Kidney (tissue), 14 donors: ENCODE results near the gene QSOX2. TPM values are rescaled to one million over a fixed set of nuclear protein-coding genes. Genes with fewer than 3 reads are reported as not detected.

Source experiments
- DNase-seq, 5 donors: peaks; one replicate each; pipeline ENCODE4 v3.0.0-alpha.2; 2013 to 2020
- FAIRE-seq: peaks from 2 replicates; lab custom pipeline; 2012; peaks lifted over from hg19 to GRCh38; lab: Jason Lieb, UNC
- H3K27ac ChIP-seq, 2 donors: one replicate each; pipeline ENCODE4 v1.7.0; 2013; ENCODE audit warnings: low read depth in 2 of 2, low read length in 2 of 2, inconsistent platforms in 1 of 2
- H3K27me3 ChIP-seq: one replicate; pipeline ENCODE4 v1.7.1; 2013; ENCODE audit warnings: low read length, inconsistent platforms; ENCODE audit not compliant: control insufficient read depth, insufficient read depth
- H3K36me3 ChIP-seq, 3 donors: one replicate each; pipeline versions ENCODE4 v1.7.0 to v1.7.1; 2013; ENCODE audit warnings: low read length in 3 of 3, control low read depth in 1 of 3, inconsistent platforms in 1 of 3; ENCODE audit not compliant: insufficient read depth in 3 of 3, control insufficient read depth in 2 of 3
- H3K4me1 ChIP-seq, 3 donors: one replicate each; pipeline versions ENCODE4 v1.7.0 to v1.7.1; 2013; ENCODE audit warnings: low read length in 3 of 3, inconsistent platforms in 1 of 3, low read depth in 1 of 3; ENCODE audit not compliant: control insufficient read depth in 2 of 3, insufficient read depth in 2 of 3
- H3K4me3 ChIP-seq, 3 donors: one replicate each; pipeline versions ENCODE4 v1.7.0 to v1.8.1; 2013; ENCODE audit warnings: low read length in 3 of 3, control low read depth in 1 of 3, inconsistent platforms in 1 of 3
- H3K9ac ChIP-seq, 3 donors: one replicate each; pipeline versions ENCODE4 v1.7.0 to v1.7.1; 2013; ENCODE audit warnings: low read length in 3 of 3, control low read depth in 1 of 3, inconsistent platforms in 1 of 3
- H3K9me3 ChIP-seq, 3 donors: one replicate each; pipeline versions ENCODE4 v1.7.0 to v1.7.1; 2013; ENCODE audit warnings: low read length in 3 of 3, control low read depth in 1 of 3, inconsistent platforms in 1 of 3; ENCODE audit not compliant: control insufficient read depth in 2 of 3, insufficient read depth in 1 of 3
- CTCF ChIP-seq: IDR thresholded peaks from 3 replicates; pipeline ENCODE4 v1.5.1; 2012; ENCODE audit warnings: mild to moderate bottlenecking, moderate library complexity, borderline replicate concordance; ENCODE audit not compliant: insufficient read depth; ENCODE audit errors: extremely low read depth
- intact Hi-C: fragments of 100-400 bp; cut with DNase I; formaldehyde crosslinking; loops from one replicate; pipeline ENCODE4 v1.11.1; 2022
- polyA plus RNA-seq: library from polyadenylated mRNA; stranded (reverse); fragments of 350-450 nt; fragmentation: Illumina TruSeq; extraction: RNeasy Lipid Tissue Mini Kit (QIAGEN cat#74804); gene quantifications from one replicate; pipeline ENCODE4 v1.2.3, GENCODE V29; 2014; ENCODE audit warnings: low read depth, low replicate concordance; ENCODE audit not compliant: insufficient read depth
- total RNA-seq: library from RNA; stranded (reverse); fragmentation: NEBNext Ultra II Directional; extraction: Animal tissue kit (Norgen Biotek cat#: 25700); gene quantifications from one replicate; pipeline ENCODE4 v1.2.1, GENCODE V29; 2021
- donor health status: control.
- donor health status: control.
- donor health status: control.
- donor health status: control.
- donor health status: control.
- donor health status: DM: yes; HTN: yes; CAD: no.
- donor health status: Normal renal cell carcinoma (clear cell type).

QSOX2 gene
- total and polyA plus RNA-seq, 2 donors from 2014 or later: 4.0 to 10.1 TPM

- no peak for DNase-seq
- no peak for TF ChIP-seq CTCF
- H3K4me1 ChIP-seq: no peaks in the 10 kb centered on the region
- H3K27me3 ChIP-seq: no peaks in the 10 kb centered on the region
- H3K9ac ChIP-seq: no peak overlapping the region
- H3K27ac ChIP-seq: no peak overlapping the region
- no peaks in the 10 kb centered on the region for H3K9me3 ChIP-seq
- intact Hi-C loops: no loop called here
- no peaks in the 10 kb centered on the region for H3K36me3 ChIP-seq
- FAIRE-seq: no peak
- no peak overlapping the region for H3K4me3 ChIP-seq
Observed at GRCh38 chr9:136235171-136235570, 10.4 kb downstream of the QSOX2 start.

- Histone ChIP-seq H3K4me3 (no peak overlapping the region), H3K27ac (no peak overlapping the region), H3K36me3 (no peaks in the 10 kb centered on the region), H3K4me1 (no peaks in the 10 kb centered on the region), H3K27me3 (no peaks in the 10 kb centered on the region), H3K9ac (no peak overlapping the region), H3K9me3 (no peaks in the 10 kb centered on the region)
- TF ChIP-seq CTCF: no peak
- DNase-seq (no peak), FAIRE-seq (no peak)
- intact Hi-C loops: no loop called here
Observed at GRCh38 chr9:136234597-136234996, 11.0 kb downstream of the QSOX2 start.

GRCh38 chr9:136233868-136234267, 11.7 kb downstream of the QSOX2 start:
- H3K27me3 ChIP-seq: no peaks in the 10 kb centered on the region
- no peak for TF ChIP-seq CTCF
- H3K4me3 ChIP-seq: no peak overlapping the region
- DNase-seq (no peak), FAIRE-seq (no peak)
- intact Hi-C loops: no loop called here
- H3K27ac ChIP-seq: no peak overlapping the region
- H3K9ac ChIP-seq: no peak overlapping the region
- H3K4me1 ChIP-seq: no peaks in the 10 kb centered on the region
- H3K9me3 ChIP-seq: no peaks in the 10 kb centered on the region
- no peaks in the 10 kb centered on the region for H3K36me3 ChIP-seq

GRCh38 chr9:136233411-136233810, 12.2 kb downstream of the QSOX2 start:
- FAIRE-seq (no peak), DNase-seq (peak in 1 of 5 donors; percentile 31)
- Histone ChIP-seq H3K27me3 (no peaks in the 10 kb centered on the region), H3K9me3 (no peaks in the 10 kb centered on the region), H3K4me1 (no peaks in the 10 kb centered on the region), H3K4me3 (no peak overlapping the region), H3K36me3 (no peaks in the 10 kb centered on the region), H3K27ac (no peak overlapping the region), H3K9ac (no peak overlapping the region)
- intact Hi-C loops: no loop called here
- TF ChIP-seq CTCF: no peak
